ENCODE results near the gene C2CD4B. TPM values are rescaled to one million over a fixed set of nuclear protein-coding genes. Genes with fewer than 3 reads are reported as not detected.

The C2CD4B gene
- total and polyA plus RNA-seq, 10 of the 15 experiments (the other 5 are each of a cell fraction or from before 2014, with no cell fraction given) = not detected

DNA sequence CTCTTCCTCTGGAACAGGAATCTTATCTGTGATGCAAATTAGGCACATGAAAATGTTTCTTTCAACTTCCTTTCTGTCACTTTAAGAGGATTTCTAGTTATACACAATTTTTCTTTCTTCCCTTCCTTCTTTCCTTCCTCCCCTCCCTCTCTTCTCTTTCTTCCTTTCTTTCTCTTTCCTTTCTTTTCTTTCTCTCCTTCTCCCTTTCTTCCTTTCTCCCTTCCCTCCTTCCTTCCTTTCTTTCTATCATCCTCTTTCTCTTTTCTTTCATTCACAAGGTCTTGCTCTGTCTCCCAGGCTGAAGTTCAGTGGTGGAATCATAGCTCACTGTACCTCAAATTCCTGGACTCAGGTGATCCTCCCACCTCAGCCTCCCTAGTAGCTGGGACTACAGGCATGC lies 18.0 kb upstream of the C2CD4B start (continued):
- TF ChIP-seq MXI1 (IDR thresholded peaks at IDR 0.05; ENCODE audit: low read depth, low read length) = no peak
- TF ChIP-seq, protein P1, sequence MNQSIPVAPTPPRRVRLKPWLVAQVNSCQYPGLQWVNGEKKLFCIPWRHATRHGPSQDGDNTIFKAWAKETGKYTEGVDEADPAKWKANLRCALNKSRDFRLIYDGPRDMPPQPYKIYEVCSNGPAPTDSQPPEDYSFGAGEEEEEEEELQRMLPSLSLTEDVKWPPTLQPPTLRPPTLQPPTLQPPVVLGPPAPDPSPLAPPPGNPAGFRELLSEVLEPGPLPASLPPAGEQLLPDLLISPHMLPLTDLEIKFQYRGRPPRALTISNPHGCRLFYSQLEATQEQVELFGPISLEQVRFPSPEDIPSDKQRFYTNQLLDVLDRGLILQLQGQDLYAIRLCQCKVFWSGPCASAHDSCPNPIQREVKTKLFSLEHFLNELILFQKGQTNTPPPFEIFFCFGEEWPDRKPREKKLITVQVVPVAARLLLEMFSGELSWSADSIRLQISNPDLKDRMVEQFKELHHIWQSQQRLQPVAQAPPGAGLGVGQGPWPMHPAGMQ (IDR thresholded peaks at IDR 0.05; ENCODE audit: borderline replicate concordance) = no peak
- no peak for TF ChIP-seq ZNF274 (IDR thresholded peaks at IDR 0.05; ENCODE audit: insufficient read depth, insufficient read length)
- no peak for TF ChIP-seq JUND (IDR thresholded peaks at IDR 0.05; ENCODE audit: low read depth, low read length)

DNA sequence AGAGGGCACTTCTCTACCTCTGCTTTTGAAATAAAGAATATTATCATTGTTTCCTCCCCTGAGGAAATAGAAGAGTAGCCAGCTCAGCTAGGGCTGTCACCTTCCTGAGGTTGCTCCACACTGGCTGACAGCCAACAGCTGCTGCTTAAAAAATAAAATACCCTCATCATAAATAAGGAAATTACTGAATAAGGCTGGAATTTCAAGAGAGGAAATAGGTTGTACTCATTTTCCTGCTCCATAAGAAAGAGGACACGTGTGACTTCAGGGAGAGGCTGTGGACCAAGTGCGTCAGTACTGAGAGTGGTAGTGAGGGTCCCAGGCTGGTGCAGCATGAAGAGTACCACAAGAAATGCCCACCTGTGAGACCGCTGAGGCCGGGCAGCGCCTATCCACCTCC lies 8.1 kb upstream of the C2CD4B start:
- CTCF ChIA-PET = no interaction called here
- intact Hi-C loops (cut with micrococcal nuclease; ENCODE audit: unreplicated experiment) = no loop called here
- no peak for FAIRE-seq

More for the DNA sequence above, 8.1 kb upstream of the C2CD4B start:
- Histone ChIP-seq H4K20me1 (ENCODE audit: control insufficient read depth, insufficient read depth) (no peaks in the 10 kb centered on the region), H3K9ac (ENCODE audit: control insufficient read depth, insufficient read depth, low read length) (no peak overlapping the region), H3K27me3 (replicated peaks in 1 of 2; ENCODE audit: control insufficient read depth in 2 of 2, insufficient read depth in 2 of 2, low read length in 1 of 2) (peaks cover 0 to 3% of the 10 kb centered on the region in 2 experiments; a peak in 2 of 4 replicates), H3K4me2 (ENCODE audit: control insufficient read depth, insufficient read depth) (no peak overlapping the region), H3K9me3 (replicated peaks; ENCODE audit: control insufficient read depth, insufficient read depth, low read length) (no peaks in the 10 kb centered on the region), H3K79me2 (ENCODE audit: control insufficient read depth, insufficient read depth, low read length) (no peaks in the 10 kb centered on the region), H3K27ac (ENCODE audit: control insufficient read depth, insufficient read depth) (no peak overlapping the region), H3K4me3 (no peak overlapping the region), H2AFZ (ENCODE audit: control insufficient read depth, low read depth, low read length) (no peak overlapping the region), H3K36me3 (ENCODE audit: control insufficient read depth in 2 of 2, insufficient read depth in 2 of 2, low read length in 1 of 2) (no peaks in the 10 kb centered on the region), H3K4me1 (ENCODE audit: control insufficient read depth, insufficient read depth, low read length) (no peaks in the 10 kb centered on the region)
- POLR2A ChIA-PET = no interaction called here
- in situ Hi-C loops (cut with MboI) = no loop called here
- ATAC-seq = no peak
- WGBS (ENCODE audit: insufficient coverage, insufficient replicate concordance, low lambda C conversion rate, missing lambda C conversion rate) = 42% methylated on average over 5 of the region's 5 CpGs
- no TSS peak for BruUV-seq (replicated peaks)
- RAD21 ChIA-PET (ENCODE audit: unreplicated experiment) = no interaction called here
- TF ChIP-seq ESRRA (IDR thresholded peaks at IDR 0.05; ENCODE audit: low read length) = no peak
- TF ChIP-seq PAX5 (IDR thresholded peaks at IDR 0.05; ENCODE audit: borderline replicate concordance, low read depth, low read length) = no peak
- TF ChIP-seq IRF4 (IDR thresholded peaks at IDR 0.05; ENCODE audit: low read depth, low read length) = no peak
- DNase-seq (ENCODE audit: low read depth, low spot score) = no peak
- SMC1A ChIA-PET (ENCODE audit: uncharacterized antibody, unreplicated experiment) = no interaction called here
